ENCODE data around the gene GPX8.

The GPX8 gene

GRCh38 chr5:55159763-55160492 is at the start of gene GPX8:
Gene GPX8 (plus strand): TSS chr5:55160171. CDS start chr5:55160193, 22 bp downstream.
- DNase-seq = no peak

- no peak for DNase-seq
Measured at GRCh38 chr5:55110217-55110616, 49.8 kb upstream of the GPX8 start.

- DNase-seq = no peak
Measured at GRCh38 chr5:55113327-55113726, 46.6 kb upstream of the GPX8 start.

- DNase-seq = no peak
Measured at GRCh38 chr5:55114061-55114460, 45.9 kb upstream of the GPX8 start.

GRCh38 chr5:55123365-55123764 is 36.6 kb upstream of the GPX8 start:
- no peak for DNase-seq

- no peak for DNase-seq
Measured at GRCh38 chr5:55134053-55134722, 25.8 kb upstream of the GPX8 start.

GRCh38 chr5:55136521-55136920 is 23.4 kb upstream of the GPX8 start:
- DNase-seq = no peak

GRCh38 chr5:55140908-55141665 is 18.9 kb upstream of the GPX8 start:
- no peak for DNase-seq

GRCh38 chr5:55141945-55142690 is 17.9 kb upstream of the GPX8 start:
- no peak for DNase-seq

GRCh38 chr5:55143624-55144023 is 16.3 kb upstream of the GPX8 start:
- no peak for DNase-seq

GRCh38 chr5:55146080-55146479 is 13.9 kb upstream of the GPX8 start:
- no peak for DNase-seq

GRCh38 chr5:55146543-55147151 is 13.3 kb upstream of the GPX8 start:
- no peak for DNase-seq

- no peak for DNase-seq
Measured at GRCh38 chr5:55149308-55149795, 10.6 kb upstream of the GPX8 start.

- DNase-seq = no peak
Measured at GRCh38 chr5:55151923-55152842, 7.8 kb upstream of the GPX8 start.

- DNase-seq = no peak
Measured at GRCh38 chr5:55154873-55155272, 5.1 kb upstream of the GPX8 start.

- DNase-seq = no peak
Measured at GRCh38 chr5:55160493-55161209, 680 bp downstream of the GPX8 start.

GRCh38 chr5:55162666-55163065 is 2.7 kb downstream of the GPX8 start:
- DNase-seq = no peak

GRCh38 chr5:55171471-55171870 is 11.5 kb downstream of the GPX8 start:
- no peak for DNase-seq

- DNase-seq = peak in 1 of 2 experiments; percentile 68
Measured at GRCh38 chr5:55172051-55172899, 12.3 kb downstream of the GPX8 start.

All from cerebellar nuclear complex (tissue), 1 donor.